T-helper 2 cell treated with Interferon-gamma antibody and Interleukin-4, amounts not matched to agents 5 μg/mL and 100 μg/mL, for 36 hours (primary cell): ENCODE measurements around the gene RSPO3.

Experiments used
- DNase-seq: peaks from one replicate; pipeline ENCODE4 v3.0.0; 2021; ENCODE audit warnings: low spot score
- H3K27ac Mint-ChIP-seq: one replicate; pipeline ENCODE4 v1.8.0; 2021; ENCODE audit warnings: mild to moderate bottlenecking, mixed read lengths
- H3K27me3 Mint-ChIP-seq: one replicate; pipeline ENCODE4 v1.8.0; 2021; ENCODE audit warnings: low read depth, mixed read lengths
- H3K36me3 Mint-ChIP-seq: one replicate; pipeline ENCODE4 v1.8.0; 2021; ENCODE audit warnings: low read depth, mixed read lengths
- H3K4me1 Mint-ChIP-seq: one replicate; pipeline ENCODE4 v1.8.0; 2021; ENCODE audit warnings: low read depth, mixed read lengths
- H3K4me3 Mint-ChIP-seq: one replicate; pipeline ENCODE4 v1.8.0; 2022; ENCODE audit warnings: mild to moderate bottlenecking, moderate library complexity, mixed read lengths
- H3K9me3 Mint-ChIP-seq: one replicate; pipeline ENCODE4 v1.8.0; 2021; ENCODE audit warnings: mixed read lengths

The RSPO3 gene

GRCh38 chr6:127120023-127120786, 1.7 kb downstream of the RSPO3 start:
- peaks cover 74% of the 10 kb centered on the region for H3K27me3 Mint-ChIP-seq
- peaks cover 9% of the 10 kb centered on the region for H3K4me1 Mint-ChIP-seq
- no peak for DNase-seq
- no peaks in the 10 kb centered on the region for H3K36me3 Mint-ChIP-seq
- H3K27ac Mint-ChIP-seq: no peak overlapping the region
- no peaks in the 10 kb centered on the region for H3K9me3 Mint-ChIP-seq
- peak overlapping the region; percentile 61 for H3K4me3 Mint-ChIP-seq

- peak; percentile 58 for DNase-seq
- Mint-ChIP-seq H3K4me1 (peaks cover 9% of the 10 kb centered on the region), H3K27ac (no peak overlapping the region), H3K9me3 (no peaks in the 10 kb centered on the region), H3K4me3 (peak overlapping the region; percentile 32), H3K27me3 (peaks cover 68% of the 10 kb centered on the region), H3K36me3 (no peaks in the 10 kb centered on the region)
Measured at GRCh38 chr6:127120787-127121636, 2.5 kb downstream of the RSPO3 start.

GRCh38 chr6:127121637-127121960, 3.1 kb downstream of the RSPO3 start:
- Mint-ChIP-seq H3K9me3 (no peaks in the 10 kb centered on the region), H3K36me3 (no peaks in the 10 kb centered on the region), H3K27ac (no peak overlapping the region), H3K27me3 (peaks cover 62% of the 10 kb centered on the region), H3K4me3 (no peak overlapping the region), H3K4me1 (peaks cover 9% of the 10 kb centered on the region)
- DNase-seq: no peak

GRCh38 chr6:127124172-127124571, 5.7 kb downstream of the RSPO3 start:
- DNase-seq: no peak
- Mint-ChIP-seq H3K36me3 (no peaks in the 10 kb centered on the region), H3K4me3 (no peak overlapping the region), H3K27ac (no peak overlapping the region), H3K27me3 (peaks cover 48% of the 10 kb centered on the region), H3K9me3 (no peaks in the 10 kb centered on the region), H3K4me1 (peaks cover 5% of the 10 kb centered on the region)

GRCh38 chr6:127124680-127125079, 6.2 kb downstream of the RSPO3 start:
- H3K9me3 Mint-ChIP-seq: no peaks in the 10 kb centered on the region
- peaks cover 49% of the 10 kb centered on the region for H3K27me3 Mint-ChIP-seq
- H3K36me3 Mint-ChIP-seq: no peaks in the 10 kb centered on the region

GRCh38 chr6:127128066-127128465, 9.6 kb downstream of the RSPO3 start:
- Mint-ChIP-seq H3K27me3 (peaks cover 24% of the 10 kb centered on the region), H3K36me3 (no peaks in the 10 kb centered on the region), H3K4me1 (no peaks in the 10 kb centered on the region), H3K4me3 (no peak overlapping the region), H3K27ac (no peak overlapping the region), H3K9me3 (no peaks in the 10 kb centered on the region)
- no peak for DNase-seq

More at GRCh38 chr6:127124680-127125079, 6.2 kb downstream of the RSPO3 start:
- no peak overlapping the region for H3K4me3 Mint-ChIP-seq
- no peak for DNase-seq
- peaks cover 5% of the 10 kb centered on the region for H3K4me1 Mint-ChIP-seq
- no peak overlapping the region for H3K27ac Mint-ChIP-seq

GRCh38 chr6:127129251-127129650, 10.8 kb downstream of the RSPO3 start:
- no peaks in the 10 kb centered on the region for H3K36me3 Mint-ChIP-seq
- no peak overlapping the region for H3K27ac Mint-ChIP-seq
- H3K4me3 Mint-ChIP-seq: no peak overlapping the region
- no peaks in the 10 kb centered on the region for H3K4me1 Mint-ChIP-seq
- DNase-seq: no peak
- H3K27me3 Mint-ChIP-seq: peaks cover 18% of the 10 kb centered on the region
- no peaks in the 10 kb centered on the region for H3K9me3 Mint-ChIP-seq

- Mint-ChIP-seq H3K4me1 (no peaks in the 10 kb centered on the region), H3K27me3 (peaks cover 14% of the 10 kb centered on the region), H3K4me3 (no peak overlapping the region), H3K27ac (no peak overlapping the region), H3K36me3 (no peaks in the 10 kb centered on the region), H3K9me3 (no peaks in the 10 kb centered on the region)
- no peak for DNase-seq
Measured at GRCh38 chr6:127131275-127131674, 12.8 kb downstream of the RSPO3 start.

- Mint-ChIP-seq H3K4me1 (no peaks in the 10 kb centered on the region), H3K27me3 (peaks cover 14% of the 10 kb centered on the region), H3K36me3 (no peaks in the 10 kb centered on the region), H3K27ac (no peak overlapping the region), H3K4me3 (no peak overlapping the region), H3K9me3 (no peaks in the 10 kb centered on the region)
- no peak for DNase-seq
Measured at GRCh38 chr6:127131772-127132376, 13.4 kb downstream of the RSPO3 start.

- Mint-ChIP-seq H3K4me3 (no peak overlapping the region), H3K36me3 (no peaks in the 10 kb centered on the region), H3K4me1 (no peaks in the 10 kb centered on the region), H3K27me3 (peaks cover 7% of the 10 kb centered on the region), H3K27ac (no peak overlapping the region), H3K9me3 (no peaks in the 10 kb centered on the region)
- DNase-seq: no peak
Measured at GRCh38 chr6:127134136-127134535, 15.7 kb downstream of the RSPO3 start.

- H3K9me3 Mint-ChIP-seq: no peaks in the 10 kb centered on the region
- no peaks in the 10 kb centered on the region for H3K27me3 Mint-ChIP-seq
- no peak overlapping the region for H3K4me3 Mint-ChIP-seq
- H3K27ac Mint-ChIP-seq: no peak overlapping the region
- no peak for DNase-seq
- no peaks in the 10 kb centered on the region for H3K4me1 Mint-ChIP-seq
- no peaks in the 10 kb centered on the region for H3K36me3 Mint-ChIP-seq
Measured at GRCh38 chr6:127136786-127137185, 18.3 kb downstream of the RSPO3 start.

GRCh38 chr6:127146932-127147331, 28.5 kb downstream of the RSPO3 start:
- no peak for DNase-seq
- H3K4me1 Mint-ChIP-seq: no peaks in the 10 kb centered on the region
- H3K27me3 Mint-ChIP-seq: peaks cover 4% of the 10 kb centered on the region
- no peak overlapping the region for H3K4me3 Mint-ChIP-seq
- no peaks in the 10 kb centered on the region for H3K9me3 Mint-ChIP-seq
- no peak overlapping the region for H3K27ac Mint-ChIP-seq
- no peaks in the 10 kb centered on the region for H3K36me3 Mint-ChIP-seq

- Mint-ChIP-seq H3K4me3 (no peak overlapping the region), H3K27me3 (peaks cover 4% of the 10 kb centered on the region), H3K9me3 (no peaks in the 10 kb centered on the region), H3K27ac (no peak overlapping the region), H3K36me3 (no peaks in the 10 kb centered on the region), H3K4me1 (no peaks in the 10 kb centered on the region)
- no peak for DNase-seq
Measured at GRCh38 chr6:127147534-127147933, 29.1 kb downstream of the RSPO3 start.

- Mint-ChIP-seq H3K4me1 (no peaks in the 10 kb centered on the region), H3K36me3 (no peaks in the 10 kb centered on the region), H3K27ac (no peak overlapping the region), H3K4me3 (no peak overlapping the region), H3K9me3 (no peaks in the 10 kb centered on the region), H3K27me3 (peaks cover 4% of the 10 kb centered on the region)
- DNase-seq: no peak
Measured at GRCh38 chr6:127148511-127148910, 30.0 kb downstream of the RSPO3 start.
